ENCODE measurements around the gene CHRDL2. TPM values are rescaled to one million over a fixed set of nuclear protein-coding genes. Genes with fewer than 3 reads are reported as not detected.

Gene CHRDL2
- total RNA-seq = 0.52 TPM

DNA sequence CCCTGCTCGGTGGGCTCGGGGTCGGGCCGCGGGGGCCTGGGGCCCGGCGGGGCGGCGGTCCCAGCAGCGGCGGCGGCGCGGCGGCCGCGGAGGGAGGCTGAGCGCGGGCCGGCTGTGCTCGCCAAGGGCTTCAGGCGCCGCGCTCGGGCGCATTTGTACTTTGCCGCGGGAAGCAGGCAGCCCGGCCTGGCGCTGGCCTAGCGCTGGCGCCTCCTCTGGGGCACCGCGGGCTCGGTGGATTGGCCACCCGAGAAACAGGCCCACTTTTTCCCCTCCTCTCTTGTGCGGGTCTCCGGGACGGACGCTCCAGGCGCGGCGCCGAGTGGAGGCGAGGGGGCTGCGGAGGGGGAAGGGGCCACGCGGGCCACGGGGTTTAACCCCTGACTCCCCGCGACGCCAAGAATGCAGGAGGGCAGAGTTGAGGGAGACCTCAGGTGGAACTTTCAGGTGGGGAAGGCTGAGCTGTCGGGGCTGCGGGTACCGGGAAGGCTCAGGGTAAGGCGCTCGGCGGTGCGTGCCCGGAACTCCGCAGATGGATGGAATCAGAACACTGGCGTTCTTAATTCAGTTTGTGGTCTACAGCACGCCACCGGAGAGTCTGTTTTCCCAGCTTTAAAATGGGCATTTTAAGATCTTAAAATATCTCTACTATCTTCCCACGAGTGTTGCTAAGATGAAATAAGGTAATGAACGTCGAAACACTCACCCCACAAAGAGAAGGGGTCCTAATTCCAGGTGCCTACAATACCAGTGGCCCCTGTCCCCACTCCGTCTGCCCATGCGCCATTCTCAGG, at the start of gene CHRDL2:
Gene CHRDL2, minus strand, starts transcription at position 126 of the 794 bp plus-strand sequence. CDS start 538 bp downstream, outside the sequence.
- Histone ChIP-seq H3K27ac (ENCODE audit: low read depth, low read length) (no peak within 1 kb of the TSS), H3K9me3 (ENCODE audit: control insufficient read depth in 3 of 3, low read length in 3 of 3) (no peaks in the 10 kb centered on the region), H3K4me3 (ENCODE audit: low read length in 3 of 3) (peak within 1 kb of the TSS in 2 of 3 donors; percentile 57 to 58), H3K36me3 (ENCODE audit: control insufficient read depth in 3 of 3, insufficient read depth in 3 of 3, low read length in 3 of 3) (no peaks in the 10 kb centered on the region), H3K9ac (ENCODE audit: low read depth in 1 of 3, low read length in 3 of 3) (peak within 1 kb of the TSS in 2 of 3 donors; percentile 53 to 62), H3K27me3 (ENCODE audit: control insufficient read depth in 3 of 3, insufficient read depth in 3 of 3, low read length in 3 of 3) (peaks cover 28 to 40% (median 35%) of the 10 kb centered on the region in 3 donors), H3K4me1 (ENCODE audit: control insufficient read depth in 3 of 3, insufficient read depth in 3 of 3, low read length in 3 of 3) (peaks cover 10 to 17% (median 14%) of the 10 kb centered on the region in 3 donors)

- Histone ChIP-seq H3K4me3 (ENCODE audit: low read length in 3 of 3) (no peak overlapping the region), H3K36me3 (ENCODE audit: control insufficient read depth in 3 of 3, insufficient read depth in 3 of 3, low read length in 3 of 3) (no peaks in the 10 kb centered on the region), H3K27ac (ENCODE audit: low read depth, low read length) (no peak overlapping the region), H3K9me3 (ENCODE audit: control insufficient read depth in 3 of 3, low read length in 3 of 3) (no peaks in the 10 kb centered on the region), H3K27me3 (ENCODE audit: control insufficient read depth in 3 of 3, insufficient read depth in 3 of 3, low read length in 3 of 3) (no peaks in the 10 kb centered on the region), H3K9ac (ENCODE audit: low read depth in 1 of 3, low read length in 3 of 3) (no peak overlapping the region), H3K4me1 (ENCODE audit: control insufficient read depth in 3 of 3, insufficient read depth in 3 of 3, low read length in 3 of 3) (peaks cover 0 to 21% (median 5%) of the 10 kb centered on the region in 3 donors)
Observed at GRCh38 chr11:74780248-74781005, 49.2 kb upstream of the CHRDL2 start.

- Histone ChIP-seq H3K27ac (ENCODE audit: low read depth, low read length) (no peak overlapping the region), H3K4me3 (ENCODE audit: low read length in 3 of 3) (no peak overlapping the region), H3K36me3 (ENCODE audit: control insufficient read depth in 3 of 3, insufficient read depth in 3 of 3, low read length in 3 of 3) (no peaks in the 10 kb centered on the region), H3K4me1 (ENCODE audit: control insufficient read depth in 3 of 3, insufficient read depth in 3 of 3, low read length in 3 of 3) (peaks cover 0 to 17% (median 2%) of the 10 kb centered on the region in 3 donors), H3K9me3 (ENCODE audit: control insufficient read depth in 3 of 3, low read length in 3 of 3) (no peaks in the 10 kb centered on the region), H3K9ac (ENCODE audit: low read depth in 1 of 3, low read length in 3 of 3) (no peak overlapping the region), H3K27me3 (ENCODE audit: control insufficient read depth in 3 of 3, insufficient read depth in 3 of 3, low read length in 3 of 3) (no peaks in the 10 kb centered on the region)
Observed at GRCh38 chr11:74778581-74778980, 47.4 kb upstream of the CHRDL2 start.

DNA sequence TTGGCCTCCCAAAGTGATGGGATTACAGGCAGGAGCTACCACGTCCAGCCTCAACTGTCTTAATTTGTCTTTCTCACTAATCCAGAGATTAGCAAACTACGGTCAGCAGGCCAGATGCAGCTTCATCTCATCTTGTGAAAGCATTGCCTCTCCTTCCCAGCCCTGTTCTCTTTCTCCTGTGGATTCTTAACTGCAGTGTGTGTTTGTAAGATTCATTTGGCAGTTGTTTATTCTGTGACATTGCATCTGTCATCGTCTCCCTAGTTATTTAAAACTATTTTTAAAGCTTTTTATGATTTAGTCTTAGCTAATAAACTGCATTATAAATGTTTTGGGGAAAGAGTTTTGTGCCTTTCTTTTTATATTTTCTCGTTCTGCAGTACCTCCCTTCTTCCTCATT, 46.7 kb upstream of the CHRDL2 start:
- H3K9me3 ChIP-seq (ENCODE audit: control insufficient read depth in 3 of 3, low read length in 3 of 3) = no peaks in the 10 kb centered on the region
- H3K27ac ChIP-seq (ENCODE audit: low read depth, low read length) = no peak overlapping the region
- peaks cover 0 to 10% (median 2%) of the 10 kb centered on the region in 3 donors for H3K4me1 ChIP-seq (ENCODE audit: control insufficient read depth in 3 of 3, insufficient read depth in 3 of 3, low read length in 3 of 3)

DNA sequence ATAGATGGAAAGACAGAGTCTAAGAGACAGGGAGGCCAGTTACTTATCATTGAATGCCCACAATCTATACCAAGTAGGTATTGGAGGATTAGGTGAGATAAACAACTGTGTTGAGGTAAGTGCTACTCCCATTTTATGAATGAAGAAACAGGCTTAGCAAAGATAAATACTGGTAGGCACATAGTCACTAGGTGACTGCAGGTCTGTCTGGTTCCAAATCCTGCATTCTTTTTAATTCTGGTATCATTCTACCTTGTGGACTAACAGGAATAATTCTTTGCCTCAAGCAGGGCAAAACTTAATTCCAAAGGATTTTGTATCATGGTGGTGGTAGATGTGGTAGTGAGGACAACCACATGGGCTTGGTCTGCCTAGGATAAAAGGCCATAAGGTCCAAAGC, 45.8 kb upstream of the CHRDL2 start:
- Histone ChIP-seq H3K4me3 (ENCODE audit: low read length in 3 of 3) (no peak overlapping the region), H3K4me1 (ENCODE audit: control insufficient read depth in 3 of 3, insufficient read depth in 3 of 3, low read length in 3 of 3) (peaks cover 2 to 5% (median 2%) of the 10 kb centered on the region in 3 donors), H3K27me3 (ENCODE audit: control insufficient read depth in 3 of 3, insufficient read depth in 3 of 3, low read length in 3 of 3) (no peaks in the 10 kb centered on the region), H3K27ac (ENCODE audit: low read depth, low read length) (no peak overlapping the region), H3K9ac (ENCODE audit: low read depth in 1 of 3, low read length in 3 of 3) (no peak overlapping the region), H3K9me3 (ENCODE audit: control insufficient read depth in 3 of 3, low read length in 3 of 3) (no peaks in the 10 kb centered on the region), H3K36me3 (ENCODE audit: control insufficient read depth in 3 of 3, insufficient read depth in 3 of 3, low read length in 3 of 3) (no peaks in the 10 kb centered on the region)

More for the DNA sequence above, 46.7 kb upstream of the CHRDL2 start:
- no peak overlapping the region for H3K4me3 ChIP-seq (ENCODE audit: low read length in 3 of 3)
- H3K27me3 ChIP-seq (ENCODE audit: control insufficient read depth in 3 of 3, insufficient read depth in 3 of 3, low read length in 3 of 3) = no peaks in the 10 kb centered on the region
- no peak overlapping the region for H3K9ac ChIP-seq (ENCODE audit: low read depth in 1 of 3, low read length in 3 of 3)
- no peaks in the 10 kb centered on the region for H3K36me3 ChIP-seq (ENCODE audit: control insufficient read depth in 3 of 3, insufficient read depth in 3 of 3, low read length in 3 of 3)

- H3K36me3 ChIP-seq (ENCODE audit: control insufficient read depth in 3 of 3, insufficient read depth in 3 of 3, low read length in 3 of 3) = no peaks in the 10 kb centered on the region
- no peaks in the 10 kb centered on the region for H3K27me3 ChIP-seq (ENCODE audit: control insufficient read depth in 3 of 3, insufficient read depth in 3 of 3, low read length in 3 of 3)
- H3K4me1 ChIP-seq (ENCODE audit: control insufficient read depth in 3 of 3, insufficient read depth in 3 of 3, low read length in 3 of 3) = peaks cover 2 to 4% (median 2%) of the 10 kb centered on the region in 3 donors
- no peak overlapping the region for H3K9ac ChIP-seq (ENCODE audit: low read depth in 1 of 3, low read length in 3 of 3)
- H3K27ac ChIP-seq (ENCODE audit: low read depth, low read length) = no peak overlapping the region
- H3K9me3 ChIP-seq (ENCODE audit: control insufficient read depth in 3 of 3, low read length in 3 of 3) = no peaks in the 10 kb centered on the region
- H3K4me3 ChIP-seq (ENCODE audit: low read length in 3 of 3) = no peak overlapping the region
Observed at GRCh38 chr11:74776546-74776945, 45.3 kb upstream of the CHRDL2 start.

DNA sequence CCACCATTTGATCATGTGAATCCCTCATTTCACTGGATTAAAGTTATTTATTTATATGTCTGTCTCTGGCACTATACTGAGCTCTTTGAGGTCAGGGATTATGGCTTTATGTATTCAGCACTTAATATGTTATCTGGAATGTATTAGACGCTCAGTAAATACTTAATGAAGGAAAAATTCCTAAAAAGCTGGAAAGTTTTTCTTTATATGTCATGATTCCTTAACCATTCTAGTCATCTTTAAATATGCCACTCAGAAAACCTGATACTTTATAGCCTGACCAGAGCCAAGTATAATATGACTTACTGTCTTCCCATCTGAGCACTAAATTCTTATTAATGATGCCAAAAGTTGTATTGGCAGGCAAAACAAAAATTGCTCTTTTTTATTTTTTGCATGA, 44.5 kb upstream of the CHRDL2 start:
- Histone ChIP-seq H3K4me1 (ENCODE audit: control insufficient read depth in 3 of 3, insufficient read depth in 3 of 3, low read length in 3 of 3) (peaks cover 2 to 3% (median 2%) of the 10 kb centered on the region in 3 donors), H3K9me3 (ENCODE audit: control insufficient read depth in 3 of 3, low read length in 3 of 3) (no peaks in the 10 kb centered on the region), H3K4me3 (ENCODE audit: low read length in 3 of 3) (no peak overlapping the region), H3K9ac (ENCODE audit: low read depth in 1 of 3, low read length in 3 of 3) (no peak overlapping the region), H3K36me3 (ENCODE audit: control insufficient read depth in 3 of 3, insufficient read depth in 3 of 3, low read length in 3 of 3) (no peaks in the 10 kb centered on the region), H3K27ac (ENCODE audit: low read depth, low read length) (no peak overlapping the region), H3K27me3 (ENCODE audit: control insufficient read depth in 3 of 3, insufficient read depth in 3 of 3, low read length in 3 of 3) (no peaks in the 10 kb centered on the region)

DNA sequence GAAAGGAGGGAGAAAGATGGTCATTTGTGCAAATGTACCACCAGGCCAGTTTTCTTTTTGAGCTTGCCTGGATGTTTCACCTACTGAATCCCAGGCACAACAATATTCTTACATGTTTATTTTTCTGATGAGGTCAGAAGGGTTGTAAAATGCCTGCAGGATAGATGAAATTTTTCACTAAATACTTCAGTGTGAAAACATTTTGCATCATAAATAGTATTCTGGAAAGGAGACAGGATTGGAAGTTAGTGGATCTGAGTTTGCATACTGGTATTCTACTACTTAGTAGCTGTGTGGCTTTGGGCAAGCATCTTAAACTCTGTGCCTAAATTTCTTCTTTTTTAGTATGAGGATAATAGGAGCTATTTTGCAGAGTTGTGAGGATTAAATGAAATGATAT, 42.2 kb upstream of the CHRDL2 start:
- Histone ChIP-seq H3K27me3 (ENCODE audit: control insufficient read depth in 3 of 3, insufficient read depth in 3 of 3, low read length in 3 of 3) (no peaks in the 10 kb centered on the region), H3K9me3 (ENCODE audit: control insufficient read depth in 3 of 3, low read length in 3 of 3) (no peaks in the 10 kb centered on the region), H3K4me3 (ENCODE audit: low read length in 3 of 3) (no peak overlapping the region), H3K27ac (ENCODE audit: low read depth, low read length) (no peak overlapping the region), H3K4me1 (ENCODE audit: control insufficient read depth in 3 of 3, insufficient read depth in 3 of 3, low read length in 3 of 3) (peaks cover 2% of the 10 kb centered on the region in 3 donors), H3K9ac (ENCODE audit: low read depth in 1 of 3, low read length in 3 of 3) (no peak overlapping the region), H3K36me3 (ENCODE audit: control insufficient read depth in 3 of 3, insufficient read depth in 3 of 3, low read length in 3 of 3) (no peaks in the 10 kb centered on the region)

GRCh38 chr11:74771139-74771538, 39.9 kb upstream of the CHRDL2 start:
- no peaks in the 10 kb centered on the region for H3K36me3 ChIP-seq (ENCODE audit: control insufficient read depth in 3 of 3, insufficient read depth in 3 of 3, low read length in 3 of 3)
- no peaks in the 10 kb centered on the region for H3K9me3 ChIP-seq (ENCODE audit: control insufficient read depth in 3 of 3, low read length in 3 of 3)
- H3K27ac ChIP-seq (ENCODE audit: low read depth, low read length) = no peak overlapping the region
- H3K27me3 ChIP-seq (ENCODE audit: control insufficient read depth in 3 of 3, insufficient read depth in 3 of 3, low read length in 3 of 3) = no peaks in the 10 kb centered on the region
- H3K9ac ChIP-seq (ENCODE audit: low read depth in 1 of 3, low read length in 3 of 3) = no peak overlapping the region
- peaks cover 0 to 2% (median 2%) of the 10 kb centered on the region in 3 donors for H3K4me1 ChIP-seq (ENCODE audit: control insufficient read depth in 3 of 3, insufficient read depth in 3 of 3, low read length in 3 of 3)
- H3K4me3 ChIP-seq (ENCODE audit: low read length in 3 of 3) = no peak overlapping the region

GRCh38 chr11:74770456-74770855, 39.2 kb upstream of the CHRDL2 start:
- H3K9me3 ChIP-seq (ENCODE audit: control insufficient read depth in 3 of 3, low read length in 3 of 3) = no peaks in the 10 kb centered on the region
- no peaks in the 10 kb centered on the region for H3K36me3 ChIP-seq (ENCODE audit: control insufficient read depth in 3 of 3, insufficient read depth in 3 of 3, low read length in 3 of 3)
- H3K4me1 ChIP-seq (ENCODE audit: control insufficient read depth in 3 of 3, insufficient read depth in 3 of 3, low read length in 3 of 3) = peaks cover 0 to 2% (median 2%) of the 10 kb centered on the region in 3 donors
- H3K9ac ChIP-seq (ENCODE audit: low read depth in 1 of 3, low read length in 3 of 3) = no peak overlapping the region
- H3K27me3 ChIP-seq (ENCODE audit: control insufficient read depth in 3 of 3, insufficient read depth in 3 of 3, low read length in 3 of 3) = no peaks in the 10 kb centered on the region
- H3K4me3 ChIP-seq (ENCODE audit: low read length in 3 of 3) = no peak overlapping the region
- no peak overlapping the region for H3K27ac ChIP-seq (ENCODE audit: low read depth, low read length)

Measured in skeletal muscle tissue (tissue), 4 donors.